B cell (primary cell): ENCODE data around the gene ARPC3.

ENCODE experiments used
- EZH2 ChIP-seq: IDR thresholded peaks from 2 replicates; pipeline ENCODE4 v1.6.1; 2012; ENCODE audit warnings: borderline replicate concordance, low read depth, mild to moderate bottlenecking, moderate library complexity, low read length; ENCODE audit not compliant: insufficient read depth, poor library complexity, severe bottlenecking
- TF ChIP-seq, protein P1 (sequence below): fragments of 200-600 bp; IDR thresholded peaks from one replicate; pipeline ENCODE4 v1.8.0; 2022; ENCODE audit warnings: antibody characterized with exemption, mild to moderate bottlenecking

DNA sequence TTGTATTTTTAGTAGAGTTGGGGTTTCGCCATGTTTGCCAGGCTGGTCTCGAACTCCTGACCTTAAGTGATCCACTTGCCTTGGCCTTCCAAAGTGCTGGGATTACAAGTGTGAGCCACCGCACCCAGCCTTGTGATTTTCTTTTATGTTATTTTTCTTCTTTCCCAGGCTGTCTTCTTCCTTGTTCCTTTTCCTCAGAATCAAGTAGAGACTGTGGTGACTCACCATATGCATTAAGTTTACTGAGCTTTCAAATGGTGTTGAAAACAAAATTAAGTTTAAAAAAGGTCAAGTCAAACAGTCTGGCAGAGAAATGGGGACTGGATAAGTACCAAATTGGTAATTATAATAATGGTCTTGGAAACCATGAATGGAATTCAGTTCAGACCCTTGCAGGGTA is 5.7 kb downstream of the ARPC3 start:
- TF ChIP-seq, protein P1, sequence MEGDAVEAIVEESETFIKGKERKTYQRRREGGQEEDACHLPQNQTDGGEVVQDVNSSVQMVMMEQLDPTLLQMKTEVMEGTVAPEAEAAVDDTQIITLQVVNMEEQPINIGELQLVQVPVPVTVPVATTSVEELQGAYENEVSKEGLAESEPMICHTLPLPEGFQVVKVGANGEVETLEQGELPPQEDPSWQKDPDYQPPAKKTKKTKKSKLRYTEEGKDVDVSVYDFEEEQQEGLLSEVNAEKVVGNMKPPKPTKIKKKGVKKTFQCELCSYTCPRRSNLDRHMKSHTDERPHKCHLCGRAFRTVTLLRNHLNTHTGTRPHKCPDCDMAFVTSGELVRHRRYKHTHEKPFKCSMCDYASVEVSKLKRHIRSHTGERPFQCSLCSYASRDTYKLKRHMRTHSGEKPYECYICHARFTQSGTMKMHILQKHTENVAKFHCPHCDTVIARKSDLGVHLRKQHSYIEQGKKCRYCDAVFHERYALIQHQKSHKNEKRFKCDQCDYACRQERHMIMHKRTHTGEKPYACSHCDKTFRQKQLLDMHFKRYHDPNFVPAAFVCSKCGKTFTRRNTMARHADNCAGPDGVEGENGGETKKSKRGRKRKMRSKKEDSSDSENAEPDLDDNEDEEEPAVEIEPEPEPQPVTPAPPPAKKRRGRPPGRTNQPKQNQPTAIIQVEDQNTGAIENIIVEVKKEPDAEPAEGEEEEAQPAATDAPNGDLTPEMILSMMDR: no peak
- TF ChIP-seq EZH2: no peak
